ENCODE data around the gene IFT80. TPM values are rescaled to one million over a fixed set of nuclear protein-coding genes. Genes with fewer than 3 reads are reported as not detected.

The IFT80 gene
- total RNA-seq: 104 TPM

GRCh38 chr3:160399125-160400029 lies at the start of gene IFT80, which contains the start of gene SMC4:
Gene IFT80, minus strand, starts transcription at chr3:160399225. Its CDS starts 14,625 bp downstream, at chr3:160384600.
Gene SMC4, plus strand, starts transcription at chr3:160399650. Its CDS starts 1,177 bp downstream, at chr3:160400827.

GRCh38 chr3:160225176-160226025 lies 173.6 kb downstream of the IFT80 start, which contains the start of gene C3orf80:
Gene C3orf80, plus strand, starts transcription at chr3:160225422. Its CDS starts 214 bp downstream, at chr3:160225636.

Other genes starting within 250 kb of the IFT80 start
- gene C3orf80, start 173.8 kb downstream of the IFT80 start, total RNA-seq: 0.66 TPM
- 116 TPM for gene SMC4, start 425 bp upstream of the IFT80 start, total RNA-seq
- gene TRIM59, start 50.6 kb upstream of the IFT80 start, total RNA-seq: 25.6 TPM
- gene KPNA4, start 166.3 kb upstream of the IFT80 start, total RNA-seq: 43.5 TPM

Measured in camera-type eye (tissue), 1 donor.